BE2C (cell line): ENCODE measurements around the gene CTSO.

ENCODE experiments used
- DNase-seq: peaks from one replicate; pipeline ENCODE4 v3.0.0-alpha.2; 2020
- H3K27me3 ChIP-seq: fragments of 250-450 bp; sonication (Bioruptor Pico); 2 replicates; pipeline ENCODE4 v1.5.1; 2020; ENCODE audit warnings: mild to moderate bottlenecking
- H3K36me3 ChIP-seq: fragments of 250-450 bp; sonication (Bioruptor Pico); 2 replicates; pipeline ENCODE4 v1.5.1; 2020; ENCODE audit warnings: mild to moderate bottlenecking
- H3K4me1 ChIP-seq: fragments of 250-450 bp; sonication (Bioruptor Pico); 2 replicates; pipeline ENCODE4 v1.5.1; 2020
- H3K4me3 ChIP-seq: 2 replicates; pipeline ENCODE4 v1.5.1; 2011; ENCODE audit warnings: low read depth, low read length
- H3K9me3 ChIP-seq: fragments of 250-450 bp; sonication (Bioruptor Pico); 2 replicates; pipeline ENCODE4 v1.5.1; 2020
- TF ChIP-seq, protein P1 (sequence below): IDR thresholded peaks from 2 replicates; pipeline ENCODE4 v1.5.1; 2012; ENCODE audit warnings: mild to moderate bottlenecking, low read depth, low read length

Gene CTSO

GRCh38 chr4:155972098-155972497, 18.4 kb upstream of the CTSO start:
- no peaks in the 10 kb centered on the region; the same call in none of the 2 replicates for H3K27me3 ChIP-seq
- no peaks in the 10 kb centered on the region for H3K36me3 ChIP-seq
- TF ChIP-seq, protein P1, sequence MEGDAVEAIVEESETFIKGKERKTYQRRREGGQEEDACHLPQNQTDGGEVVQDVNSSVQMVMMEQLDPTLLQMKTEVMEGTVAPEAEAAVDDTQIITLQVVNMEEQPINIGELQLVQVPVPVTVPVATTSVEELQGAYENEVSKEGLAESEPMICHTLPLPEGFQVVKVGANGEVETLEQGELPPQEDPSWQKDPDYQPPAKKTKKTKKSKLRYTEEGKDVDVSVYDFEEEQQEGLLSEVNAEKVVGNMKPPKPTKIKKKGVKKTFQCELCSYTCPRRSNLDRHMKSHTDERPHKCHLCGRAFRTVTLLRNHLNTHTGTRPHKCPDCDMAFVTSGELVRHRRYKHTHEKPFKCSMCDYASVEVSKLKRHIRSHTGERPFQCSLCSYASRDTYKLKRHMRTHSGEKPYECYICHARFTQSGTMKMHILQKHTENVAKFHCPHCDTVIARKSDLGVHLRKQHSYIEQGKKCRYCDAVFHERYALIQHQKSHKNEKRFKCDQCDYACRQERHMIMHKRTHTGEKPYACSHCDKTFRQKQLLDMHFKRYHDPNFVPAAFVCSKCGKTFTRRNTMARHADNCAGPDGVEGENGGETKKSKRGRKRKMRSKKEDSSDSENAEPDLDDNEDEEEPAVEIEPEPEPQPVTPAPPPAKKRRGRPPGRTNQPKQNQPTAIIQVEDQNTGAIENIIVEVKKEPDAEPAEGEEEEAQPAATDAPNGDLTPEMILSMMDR = peak; percentile 45
- no peaks in the 10 kb centered on the region for H3K9me3 ChIP-seq
- no peak for DNase-seq
- H3K4me3 ChIP-seq = no peak overlapping the region
- no peaks in the 10 kb centered on the region for H3K4me1 ChIP-seq

- H3K4me3 ChIP-seq = no peak overlapping the region
- H3K9me3 ChIP-seq = no peaks in the 10 kb centered on the region
- DNase-seq = no peak
- H3K36me3 ChIP-seq = no peaks in the 10 kb centered on the region
- H3K27me3 ChIP-seq = no peaks in the 10 kb centered on the region; the same call in 1 of the 2 replicates
- H3K4me1 ChIP-seq = no peaks in the 10 kb centered on the region
- TF ChIP-seq, protein P1 = no peak
These were observed 13.2 kb upstream of the CTSO start for GRCh38 chr4:155966731-155967395.

GRCh38 chr4:155966171-155966570, 12.5 kb upstream of the CTSO start:
- no peak overlapping the region for H3K4me3 ChIP-seq
- H3K4me1 ChIP-seq = no peaks in the 10 kb centered on the region
- TF ChIP-seq, protein P1 = no peak
- no peaks in the 10 kb centered on the region for H3K9me3 ChIP-seq
- no peaks in the 10 kb centered on the region for H3K27me3 ChIP-seq
- no peaks in the 10 kb centered on the region for H3K36me3 ChIP-seq
- DNase-seq = no peak

- no peaks in the 10 kb centered on the region for H3K27me3 ChIP-seq
- H3K9me3 ChIP-seq = no peaks in the 10 kb centered on the region
- H3K4me3 ChIP-seq = no peak overlapping the region
- H3K4me1 ChIP-seq = no peaks in the 10 kb centered on the region
- TF ChIP-seq, protein P1 = no peak
- no peak for DNase-seq
- H3K36me3 ChIP-seq = no peaks in the 10 kb centered on the region
These were observed 10.6 kb upstream of the CTSO start for GRCh38 chr4:155964016-155964891.

GRCh38 chr4:155962767-155963166, 9.1 kb upstream of the CTSO start:
- DNase-seq = no peak
- Histone ChIP-seq H3K4me3 (no peak overlapping the region), H3K27me3 (no peaks in the 10 kb centered on the region), H3K9me3 (no peaks in the 10 kb centered on the region), H3K36me3 (no peaks in the 10 kb centered on the region), H3K4me1 (no peaks in the 10 kb centered on the region)
- TF ChIP-seq, protein P1 = no peak

- no peak overlapping the region for H3K4me3 ChIP-seq
- no peaks in the 10 kb centered on the region for H3K36me3 ChIP-seq
- H3K9me3 ChIP-seq = no peaks in the 10 kb centered on the region
- H3K4me1 ChIP-seq = no peaks in the 10 kb centered on the region
- H3K27me3 ChIP-seq = peaks cover 3% of the 10 kb centered on the region; the same call in 1 of the 2 replicates
- TF ChIP-seq, protein P1 = no peak
- DNase-seq = no peak
These were observed 7.9 kb upstream of the CTSO start for GRCh38 chr4:155961575-155961974.
